ENCODE measurements around the gene XBP1.
"Not testable (repeated sequence)": the region's sequence is repeated elsewhere in the genome, so short reads cannot be mapped to it uniquely, and the experiment has no call there.

The XBP1 gene

DNA sequence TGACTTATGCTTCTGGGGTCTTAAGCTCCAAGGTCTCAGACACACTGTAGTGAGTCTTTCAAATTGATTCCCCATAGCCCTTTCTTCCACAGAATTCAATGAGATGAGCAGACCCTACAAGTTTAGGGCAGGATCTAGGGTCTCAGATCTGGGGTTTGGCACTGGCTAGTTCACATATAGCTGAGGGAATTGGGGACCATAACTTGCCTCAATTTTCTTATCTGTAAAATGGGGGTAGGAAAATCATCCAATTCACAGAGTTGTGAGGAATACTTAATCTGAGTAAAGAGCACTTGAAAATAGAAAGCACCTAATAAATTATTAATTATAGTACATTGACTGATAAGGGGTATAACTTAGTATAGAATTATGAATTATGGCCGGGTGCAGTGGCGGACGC, 33.7 kb downstream of the XBP1 start:
- TF ChIP-seq, protein P1, sequence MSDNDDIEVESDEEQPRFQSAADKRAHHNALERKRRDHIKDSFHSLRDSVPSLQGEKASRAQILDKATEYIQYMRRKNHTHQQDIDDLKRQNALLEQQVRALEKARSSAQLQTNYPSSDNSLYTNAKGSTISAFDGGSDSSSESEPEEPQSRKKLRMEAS (IDR thresholded peaks at IDR 0.05; ENCODE audit: low read depth, low read length): no peak
- TF ChIP-seq, protein P2, sequence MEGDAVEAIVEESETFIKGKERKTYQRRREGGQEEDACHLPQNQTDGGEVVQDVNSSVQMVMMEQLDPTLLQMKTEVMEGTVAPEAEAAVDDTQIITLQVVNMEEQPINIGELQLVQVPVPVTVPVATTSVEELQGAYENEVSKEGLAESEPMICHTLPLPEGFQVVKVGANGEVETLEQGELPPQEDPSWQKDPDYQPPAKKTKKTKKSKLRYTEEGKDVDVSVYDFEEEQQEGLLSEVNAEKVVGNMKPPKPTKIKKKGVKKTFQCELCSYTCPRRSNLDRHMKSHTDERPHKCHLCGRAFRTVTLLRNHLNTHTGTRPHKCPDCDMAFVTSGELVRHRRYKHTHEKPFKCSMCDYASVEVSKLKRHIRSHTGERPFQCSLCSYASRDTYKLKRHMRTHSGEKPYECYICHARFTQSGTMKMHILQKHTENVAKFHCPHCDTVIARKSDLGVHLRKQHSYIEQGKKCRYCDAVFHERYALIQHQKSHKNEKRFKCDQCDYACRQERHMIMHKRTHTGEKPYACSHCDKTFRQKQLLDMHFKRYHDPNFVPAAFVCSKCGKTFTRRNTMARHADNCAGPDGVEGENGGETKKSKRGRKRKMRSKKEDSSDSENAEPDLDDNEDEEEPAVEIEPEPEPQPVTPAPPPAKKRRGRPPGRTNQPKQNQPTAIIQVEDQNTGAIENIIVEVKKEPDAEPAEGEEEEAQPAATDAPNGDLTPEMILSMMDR (IDR thresholded peaks at IDR 0.05; ENCODE audit: low read depth, low read length): no peak
- TF ChIP-seq MYC (IDR thresholded peaks at IDR 0.05; ENCODE audit: low read depth, low read length): no peak
- TF ChIP-seq POLR2A (IDR thresholded peaks at IDR 0.05; ENCODE audit: extremely low read depth, insufficient read length): no peak
- H3K4me3 ChIP-seq (ENCODE audit: low read depth, low read length): no peak overlapping the region
- DNase-seq (ENCODE audit: low read depth): no peak

DNA sequence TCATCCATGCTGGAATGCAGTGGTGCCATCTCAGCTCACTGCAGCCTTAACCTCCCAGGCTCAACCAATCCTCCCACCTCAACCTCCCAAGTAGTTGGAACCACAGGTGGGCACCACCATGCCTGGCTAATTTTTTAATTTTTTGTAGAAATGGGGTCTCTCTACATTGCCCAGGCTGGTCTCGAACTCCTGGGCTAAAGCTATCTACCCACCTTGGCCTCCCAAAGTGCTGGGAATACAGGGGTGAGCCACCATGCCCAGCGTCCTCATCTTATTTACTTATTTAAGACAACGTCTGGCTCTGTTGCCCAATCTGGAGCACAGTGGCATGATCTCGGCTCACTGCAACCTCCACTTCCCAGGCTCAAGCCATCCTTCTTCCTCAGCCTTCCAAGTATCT, 38.4 kb downstream of the XBP1 start:
- DNase-seq (ENCODE audit: low read depth); H3K4me3 ChIP-seq (ENCODE audit: low read depth, low read length): not testable (repeated sequence)

DNA sequence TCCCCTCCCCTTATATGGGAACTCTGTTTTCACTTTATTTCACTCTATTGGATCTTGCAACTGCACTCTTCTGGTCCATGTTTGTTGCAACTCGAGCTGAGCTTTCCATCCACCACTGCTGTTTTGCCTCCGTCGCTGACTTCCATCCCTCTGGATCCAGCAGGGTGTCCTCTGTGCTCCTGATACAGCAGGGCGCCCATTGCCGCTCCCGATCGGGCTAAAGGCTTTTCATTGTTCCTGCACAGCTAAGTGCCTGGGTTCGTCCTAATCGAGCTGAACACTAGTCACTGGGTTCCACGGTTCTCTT, 39.0 kb downstream of the XBP1 start:
- TF ChIP-seq, protein P2 (IDR thresholded peaks at IDR 0.05; ENCODE audit: low read depth, low read length): no peak
- no peak for TF ChIP-seq MYC (IDR thresholded peaks at IDR 0.05; ENCODE audit: low read depth, low read length)
- no peak overlapping the region for H3K4me3 ChIP-seq (ENCODE audit: low read depth, low read length)
- no peak for DNase-seq (ENCODE audit: low read depth)

DNA sequence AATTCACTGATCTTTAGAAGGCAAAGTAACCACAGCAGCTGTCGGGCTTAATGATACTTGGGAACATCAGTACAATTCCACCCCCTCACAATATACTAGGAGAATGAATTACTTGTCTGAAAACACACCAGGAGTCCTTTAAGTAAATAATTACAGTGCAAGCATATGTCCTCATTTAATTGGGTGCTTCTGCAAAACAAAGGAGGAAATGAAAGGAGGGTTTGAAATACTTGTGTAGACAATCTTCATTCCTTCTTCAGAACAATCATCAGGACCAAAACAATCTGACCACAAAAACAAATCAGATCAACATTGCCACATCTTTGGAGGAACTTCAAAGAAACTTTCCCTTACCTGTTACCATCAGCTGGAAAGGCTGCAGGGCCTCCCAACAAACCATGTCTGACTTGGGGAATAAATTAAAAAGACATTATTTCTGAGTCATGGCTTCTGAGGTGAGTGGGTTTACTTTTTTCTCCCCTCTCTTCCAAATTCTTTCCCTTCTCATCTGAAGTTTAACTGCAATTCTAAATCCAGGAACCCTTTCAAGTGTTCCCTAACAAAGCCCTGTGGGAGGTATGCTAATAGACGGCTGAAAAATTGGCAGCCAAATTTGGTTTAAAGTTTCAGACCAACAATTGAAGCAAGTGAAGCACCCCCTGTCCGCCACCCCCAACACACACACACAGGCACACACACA, 40.4 kb downstream of the XBP1 start:
- no peak for TF ChIP-seq POLR2A (IDR thresholded peaks at IDR 0.05; ENCODE audit: extremely low read depth, insufficient read length)
- DNase-seq (ENCODE audit: low read depth): no peak
- H3K4me3 ChIP-seq (ENCODE audit: low read depth, low read length): no peak overlapping the region

DNA sequence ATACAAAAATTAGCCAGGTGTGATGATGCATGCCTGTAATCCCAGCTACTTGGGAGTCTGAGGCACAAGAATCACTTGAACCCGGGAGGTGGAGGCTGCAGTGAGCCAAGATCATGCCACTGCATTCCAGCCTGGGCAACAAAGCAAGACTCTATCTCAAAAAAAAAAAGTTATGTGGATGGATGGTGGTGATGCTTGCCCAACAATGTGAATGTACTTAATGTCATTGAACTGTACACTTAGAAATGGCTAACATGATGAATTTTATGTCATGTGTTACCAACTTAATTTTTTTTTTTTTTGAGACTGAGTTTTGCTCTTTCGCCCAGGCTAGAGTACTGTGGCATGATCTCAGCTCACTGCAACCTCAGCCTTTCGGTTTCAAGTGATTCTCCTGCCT, 45.9 kb downstream of the XBP1 start:
- H3K4me3 ChIP-seq (ENCODE audit: low read depth, low read length): not testable (repeated sequence)

DNA sequence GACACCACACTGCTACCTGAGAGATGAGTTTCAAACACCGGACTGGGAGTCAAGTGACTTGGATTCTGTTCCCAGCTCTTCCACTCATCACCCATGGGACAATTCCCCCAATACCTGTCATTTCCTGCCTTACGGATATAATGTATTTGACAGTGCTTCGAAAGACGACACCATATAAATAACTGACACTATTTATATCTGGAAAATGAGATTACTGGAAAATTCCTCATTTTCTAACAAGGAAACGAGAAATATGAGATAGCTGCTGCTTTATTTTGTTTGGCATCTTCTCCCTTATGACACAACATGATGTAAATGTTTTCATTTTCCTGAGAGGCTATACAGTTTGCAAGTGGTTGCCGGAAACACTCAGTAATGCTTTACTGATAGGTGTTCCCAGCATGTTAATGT, 49.9 kb downstream of the XBP1 start:
- H3K4me3 ChIP-seq (ENCODE audit: low read depth, low read length): no peak overlapping the region
- no peak for DNase-seq (ENCODE audit: low read depth)
- no peak for TF ChIP-seq POLR2A (IDR thresholded peaks at IDR 0.05; ENCODE audit: extremely low read depth, insufficient read length)

More for the DNA sequence above, 45.9 kb downstream of the XBP1 start:
- not testable (repeated sequence) for DNase-seq (ENCODE audit: low read depth)

All from NB4 (cell line).